HepG2 (cell line): ENCODE results near the gene TRIM36. TPM values are rescaled to one million over a fixed set of nuclear protein-coding genes. Genes with fewer than 3 reads are reported as not detected.
A peak's percentile ranks its signal among the peaks of the same experiment; 100 is the strongest.

Source experiments
- AGO2 ChIP-seq: fragments of 200-400 bp; formaldehyde crosslinking; optimal IDR thresholded peaks from 2 replicates; pipeline ENCODE3; 2017; ENCODE audit warnings: mild to moderate bottlenecking, low read depth, low read length, moderate library complexity
- CEBPZ ChIP-seq: IDR thresholded peaks from 2 replicates; pipeline ENCODE4 v1.6.1; 2012; ENCODE audit warnings: low read length, improper control_type of control experiment
- HMG20B ChIP-seq: conservative IDR thresholded peaks from 2 replicates; pipeline ENCODE4 v1.6.1; 2016; ENCODE audit warnings: missing genetic modification reagents, missing compliant biosample characterization
- KDM3A ChIP-seq: IDR thresholded peaks from 2 replicates; pipeline ENCODE4 v1.6.1; 2018; ENCODE audit warnings: low read depth, missing compliant biosample characterization
- MAFG ChIP-seq: sonication (generic); formaldehyde crosslinking; IDR thresholded peaks from 2 replicates; pipeline ENCODE4 v1.5.1; 2020; ENCODE audit warnings: mild to moderate bottlenecking, missing genetic modification reagents
- ONECUT2 ChIP-seq: sonication (generic); formaldehyde crosslinking; IDR thresholded peaks from 2 replicates; pipeline ENCODE4 v1.4.0; 2020; ENCODE audit warnings: missing genetic modification reagents
- PCBP2 ChIP-seq: fragments of 200-400 bp; formaldehyde crosslinking; optimal IDR thresholded peaks from 2 replicates; pipeline ENCODE3; 2018; ENCODE audit warnings: low read length, low read depth; ENCODE audit not compliant: poor library complexity, severe bottlenecking
- SNRNP70 ChIP-seq: fragments of 200-400 bp; formaldehyde crosslinking; IDR thresholded peaks from 2 replicates; pipeline ENCODE4 v1.6.1; 2017; ENCODE audit warnings: mild to moderate bottlenecking, low read depth, low read length, moderate library complexity
- SP1 ChIP-seq, 2 experiments: fragments of 450-650 bp in 1 of 2; sonication (generic) in 1 of 2; formaldehyde crosslinking in 1 of 2; IDR thresholded peaks; 2 replicates each; pipeline versions ENCODE4 v1.4.0 to v1.6.1; 2016 to 2020; ENCODE audit warnings: missing genetic modification reagents in 1 of 2
- XBP1 ChIP-seq: sonication (generic); formaldehyde crosslinking; IDR thresholded peaks from 2 replicates; pipeline ENCODE4 v1.5.0; 2020; ENCODE audit warnings: missing genetic modification reagents
- ZBTB34 ChIP-seq: sonication (generic); formaldehyde crosslinking; IDR thresholded peaks from 2 replicates; pipeline ENCODE4 v1.8.0; 2022; ENCODE audit warnings: mild to moderate bottlenecking, missing genetic modification reagents
- ZFP82 ChIP-seq: sonication (generic); formaldehyde crosslinking; IDR thresholded peaks from 2 replicates; pipeline ENCODE4 v1.5.1; 2020; ENCODE audit warnings: mild to moderate bottlenecking, missing genetic modification reagents, borderline replicate concordance
- ZMYM4 ChIP-seq: sonication (generic); formaldehyde crosslinking; IDR thresholded peaks from 2 replicates; pipeline ENCODE4 v1.8.1; 2023; ENCODE audit warnings: mild to moderate bottlenecking, missing genetic modification reagents
- ZNF335 ChIP-seq: sonication (generic); formaldehyde crosslinking; IDR thresholded peaks from 2 replicates; pipeline ENCODE4 v1.4.0; 2020; ENCODE audit warnings: missing genetic modification reagents
- ZNF589 ChIP-seq: sonication (generic); formaldehyde crosslinking; conservative IDR thresholded peaks from 2 replicates; pipeline ENCODE4 v1.8.0; 2022; ENCODE audit warnings: mild to moderate bottlenecking, moderate library complexity, missing genetic modification reagents
- ZNF703 ChIP-seq: sonication (generic); formaldehyde crosslinking; IDR thresholded peaks from 2 replicates; pipeline ENCODE4 v1.5.1; 2020; ENCODE audit warnings: missing genetic modification reagents, mild to moderate bottlenecking, moderate library complexity, borderline replicate concordance
- ZNF746 ChIP-seq: sonication (generic); formaldehyde crosslinking; IDR thresholded peaks from 2 replicates; pipeline ENCODE4 v1.8.0; 2022; ENCODE audit warnings: mild to moderate bottlenecking, missing genetic modification reagents
- ZNF777 ChIP-seq: sonication (generic); formaldehyde crosslinking; IDR thresholded peaks from 2 replicates; pipeline ENCODE4 v1.4.0; 2020; ENCODE audit warnings: missing genetic modification reagents
- ZNF790 ChIP-seq: sonication (generic); formaldehyde crosslinking; IDR thresholded peaks from 2 replicates; pipeline ENCODE4 v1.8.0; 2022; ENCODE audit warnings: missing genetic modification reagents, mild to moderate bottlenecking, borderline replicate concordance
- polyA plus RNA-seq, 8 experiments: library from polyadenylated mRNA; depleted of rRNA in 3 of 8; stranded (reverse) in 7 of 8; unstranded in 1 of 8; fragments of >200 nt; fragmentation: Illumina TruSeq in 4 of 8; extraction: Trizol in 4 of 8; gene quantifications; 2 replicates each; pipeline versions ENCODE4 v1.2.1 to v1.2.3, GENCODE V29; 2011 to 2016; ENCODE audit warnings: low read depth in 4 of 8, missing spikeins in 1 of 8, mixed read lengths in 1 of 8; ENCODE audit not compliant: insufficient read depth in 1 of 8
- total RNA-seq, 5 experiments: library from RNA; depleted of rRNA; stranded (reverse); fragments of >200 nt; fragmentation: Illumina TruSeq; extraction: Trizol; gene quantifications; 2 replicates each; pipeline ENCODE4 v1.2.3, GENCODE V29; 2016; ENCODE audit warnings: low read depth in 1 of 5
- TF ChIP-seq, protein P1 (sequence below), 2 experiments: sonication (generic) in 1 of 2; formaldehyde crosslinking in 1 of 2; IDR thresholded peaks; 2 replicates each; pipeline versions ENCODE4 v1.5.1 to v1.6.1; 2011 to 2020; ENCODE audit warnings: borderline replicate concordance in 1 of 2, low read depth in 1 of 2, low read length in 1 of 2, mild to moderate bottlenecking in 1 of 2, missing genetic modification reagents in 1 of 2, moderate library complexity in 1 of 2
- TF ChIP-seq, protein P2 (sequence below): sonication (generic); formaldehyde crosslinking; IDR thresholded peaks from 2 replicates; pipeline ENCODE4 v1.5.0; 2020; ENCODE audit warnings: mild to moderate bottlenecking, missing genetic modification reagents, moderate library complexity

TRIM36 gene
- total and polyA plus RNA-seq, 2 of the 13 experiments (the other 11 are each of a cell fraction or from before 2014, with no cell fraction given): 1.7 to 2.4 TPM

GRCh38 chr5:115169487-115170133 lies at the start of gene TRIM36 (continued):
- TF ChIP-seq, protein P1, sequence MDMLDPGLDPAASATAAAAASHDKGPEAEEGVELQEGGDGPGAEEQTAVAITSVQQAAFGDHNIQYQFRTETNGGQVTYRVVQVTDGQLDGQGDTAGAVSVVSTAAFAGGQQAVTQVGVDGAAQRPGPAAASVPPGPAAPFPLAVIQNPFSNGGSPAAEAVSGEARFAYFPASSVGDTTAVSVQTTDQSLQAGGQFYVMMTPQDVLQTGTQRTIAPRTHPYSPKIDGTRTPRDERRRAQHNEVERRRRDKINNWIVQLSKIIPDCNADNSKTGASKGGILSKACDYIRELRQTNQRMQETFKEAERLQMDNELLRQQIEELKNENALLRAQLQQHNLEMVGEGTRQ (IDR thresholded peaks at IDR 0.05; ENCODE audit: low read depth, low read length): no peak
- TF ChIP-seq, protein P1 (CRISPR knock-in tag; IDR thresholded peaks at IDR 0.05; ENCODE audit: borderline replicate concordance): no peak
- no peak for TF ChIP-seq ZNF589 (CRISPR knock-in tag)
- peak; percentile 94 for TF ChIP-seq SP1 (IDR thresholded peaks at IDR 0.05)
- peak; percentile 89 for TF ChIP-seq SP1 (CRISPR knock-in tag; IDR thresholded peaks at IDR 0.05)
- no peak for TF ChIP-seq MAFG (CRISPR knock-in tag)
- TF ChIP-seq HMG20B (CRISPR knock-in tag): no peak
- TF ChIP-seq ZNF790: peak; percentile 65; the same call in 1 of the 2 replicates
- no peak for TF ChIP-seq SNRNP70
- TF ChIP-seq CEBPZ: no peak
- peak; percentile 35; the same call in 1 of the 2 replicates for TF ChIP-seq ZNF703 (CRISPR knock-in tag)
- peak; percentile 44; the same call in 1 of the 2 replicates for TF ChIP-seq ZNF335 (CRISPR knock-in tag)
- TF ChIP-seq ZMYM4: peak; percentile 80
- no peak for TF ChIP-seq ONECUT2 (CRISPR knock-in tag)
- TF ChIP-seq ZNF746 (CRISPR knock-in tag): peak; percentile 65; the same call in 1 of the 2 replicates
- TF ChIP-seq KDM3A: no peak
- peak; percentile 88 for TF ChIP-seq ZNF777 (CRISPR knock-in tag)
- TF ChIP-seq, protein P2, sequence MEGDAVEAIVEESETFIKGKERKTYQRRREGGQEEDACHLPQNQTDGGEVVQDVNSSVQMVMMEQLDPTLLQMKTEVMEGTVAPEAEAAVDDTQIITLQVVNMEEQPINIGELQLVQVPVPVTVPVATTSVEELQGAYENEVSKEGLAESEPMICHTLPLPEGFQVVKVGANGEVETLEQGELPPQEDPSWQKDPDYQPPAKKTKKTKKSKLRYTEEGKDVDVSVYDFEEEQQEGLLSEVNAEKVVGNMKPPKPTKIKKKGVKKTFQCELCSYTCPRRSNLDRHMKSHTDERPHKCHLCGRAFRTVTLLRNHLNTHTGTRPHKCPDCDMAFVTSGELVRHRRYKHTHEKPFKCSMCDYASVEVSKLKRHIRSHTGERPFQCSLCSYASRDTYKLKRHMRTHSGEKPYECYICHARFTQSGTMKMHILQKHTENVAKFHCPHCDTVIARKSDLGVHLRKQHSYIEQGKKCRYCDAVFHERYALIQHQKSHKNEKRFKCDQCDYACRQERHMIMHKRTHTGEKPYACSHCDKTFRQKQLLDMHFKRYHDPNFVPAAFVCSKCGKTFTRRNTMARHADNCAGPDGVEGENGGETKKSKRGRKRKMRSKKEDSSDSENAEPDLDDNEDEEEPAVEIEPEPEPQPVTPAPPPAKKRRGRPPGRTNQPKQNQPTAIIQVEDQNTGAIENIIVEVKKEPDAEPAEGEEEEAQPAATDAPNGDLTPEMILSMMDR (CRISPR knock-in tag): peak; percentile 45
- TF ChIP-seq PCBP2: no peak
- TF ChIP-seq ZFP82 (CRISPR knock-in tag): no peak
- no peak for TF ChIP-seq XBP1 (CRISPR knock-in tag)
- peak; percentile 60; the same call in 1 of the 2 replicates for TF ChIP-seq ZBTB34
- peak; percentile 32 for TF ChIP-seq AGO2
